GM21717 (cell line): ENCODE measurements around the gene CAMK1.
A peak's percentile ranks its signal among the peaks of the same experiment; 100 is the strongest.
"Not testable (repeated sequence)": the region's sequence is repeated elsewhere in the genome, so short reads cannot be mapped to it uniquely, and the experiment has no call there.

ENCODE experiments used
- ATAC-seq: cut with Tn5 transposase; IDR thresholded peaks from one replicate; pipeline ENCODE4 v1.9.1; 2021; ENCODE audit warnings: mild to moderate bottlenecking, moderate library complexity; ENCODE audit not compliant: unreplicated experiment

CAMK1 gene

GRCh38 chr3:9776896-9777693 lies 7.3 kb upstream of the CAMK1 start:
- ATAC-seq, result no peak

GRCh38 chr3:9771007-9771406 lies 1.3 kb upstream of the CAMK1 start:
- ATAC-seq, result not testable (repeated sequence)

- ATAC-seq, result no peak
Observed at GRCh38 chr3:9770276-9770812, 597 bp upstream of the CAMK1 start.

GRCh38 chr3:9769012-9769411 lies 735 bp downstream of the CAMK1 start:
- no peak for ATAC-seq

GRCh38 chr3:9768141-9768775 lies 1.5 kb downstream of the CAMK1 start:
- no peak for ATAC-seq

- ATAC-seq, result no peak
Observed at GRCh38 chr3:9767418-9767817, 2.3 kb downstream of the CAMK1 start.

GRCh38 chr3:9765865-9766264 lies 3.9 kb downstream of the CAMK1 start:
- no peak for ATAC-seq

GRCh38 chr3:9762871-9763270 lies 6.9 kb downstream of the CAMK1 start:
- no peak for ATAC-seq

- no peak for ATAC-seq
Observed at GRCh38 chr3:9761919-9762318, 7.8 kb downstream of the CAMK1 start.

GRCh38 chr3:9760779-9761505 lies 8.8 kb downstream of the CAMK1 start:
- ATAC-seq, result no peak

- no peak for ATAC-seq
Observed at GRCh38 chr3:9757427-9757826, 12.3 kb downstream of the CAMK1 start.

GRCh38 chr3:9754678-9755077 lies 15.1 kb downstream of the CAMK1 start:
- no peak for ATAC-seq

GRCh38 chr3:9750556-9751411 lies 19.0 kb downstream of the CAMK1 start:
- no peak for ATAC-seq

GRCh38 chr3:9749645-9750555 lies 19.8 kb downstream of the CAMK1 start, which contains the start of gene OGG1:
Gene OGG1, plus strand, starts transcription at chr3:9749952. Its CDS starts 335 bp downstream, at chr3:9750287.
- peak; percentile 92 for ATAC-seq

GRCh38 chr3:9749296-9749644 lies 20.5 kb downstream of the CAMK1 start:
- ATAC-seq, result no peak

GRCh38 chr3:9748031-9748430 lies 21.7 kb downstream of the CAMK1 start:
- ATAC-seq, result no peak

- no peak for ATAC-seq
Observed at GRCh38 chr3:9747267-9747666, 22.5 kb downstream of the CAMK1 start.

- ATAC-seq, result no peak
Observed at GRCh38 chr3:9746330-9746729, 23.4 kb downstream of the CAMK1 start.

GRCh38 chr3:9745521-9745920 lies 24.2 kb downstream of the CAMK1 start:
- no peak for ATAC-seq

GRCh38 chr3:9744162-9744561 lies 25.6 kb downstream of the CAMK1 start:
- no peak for ATAC-seq
